GM12865 (cell line): Measurements from ENCODE around the gene GPANK1.

ENCODE experiments used
- DNase-seq: peaks from one replicate; pipeline ENCODE4 v3.0.0; 2010; ENCODE audit warnings: low read depth
- H3K4me3 ChIP-seq: 2 replicates; pipeline ENCODE4 v1.5.1; 2011; ENCODE audit warnings: mild to moderate bottlenecking, low read depth, low read length, control low read depth
- CTCF ChIP-seq: IDR thresholded peaks from 2 replicates; pipeline ENCODE4 v1.5.1; 2011; ENCODE audit warnings: low read length, control low read depth, low read depth, inconsistent platforms; ENCODE audit not compliant: insufficient read depth; ENCODE audit errors: missing control alignments

The GPANK1 gene

GRCh38 chr6:31640612-31641011, 24.2 kb downstream of the GPANK1 start:
- no peak for TF ChIP-seq CTCF
- no peak for DNase-seq
- H3K4me3 ChIP-seq, result no peak overlapping the region

- no peak overlapping the region for H3K4me3 ChIP-seq
- DNase-seq, result no peak
- no peak for TF ChIP-seq CTCF
These were observed 25.3 kb downstream of the GPANK1 start for GRCh38 chr6:31639449-31639861.

- no peak for TF ChIP-seq CTCF
- H3K4me3 ChIP-seq, result no peak overlapping the region
- DNase-seq, result no peak
These were observed 25.8 kb downstream of the GPANK1 start for GRCh38 chr6:31639043-31639442.

GRCh38 chr6:31636698-31637596, 27.9 kb downstream of the GPANK1 start:
- DNase-seq, result no peak
- no peak overlapping the region for H3K4me3 ChIP-seq
- no peak for TF ChIP-seq CTCF

GRCh38 chr6:31634969-31635575, 29.7 kb downstream of the GPANK1 start:
- no peak for TF ChIP-seq CTCF
- H3K4me3 ChIP-seq, result no peak overlapping the region
- no peak for DNase-seq

GRCh38 chr6:31634131-31634530, 30.7 kb downstream of the GPANK1 start:
- H3K4me3 ChIP-seq, result no peak overlapping the region
- no peak for TF ChIP-seq CTCF
- DNase-seq, result no peak
